Endothelial cell of umbilical vein (primary cell): ENCODE data around the gene RFNG. TPM values are rescaled to one million over a fixed set of nuclear protein-coding genes. Genes with fewer than 3 reads are reported as not detected.

Experiments
- BruUV-seq: library from RNA; stranded (reverse); fragments of 400-500 nt; replicated peaks from 2 replicates; lab custom pipeline; 2021; lab: Mats Ljungman, UMichigan
- CTCF ChIA-PET: fragments of 300-600, 350-600 bp; sonication (Branson Sonifier 250); formaldehyde crosslinking; loops from one replicate; lab custom pipeline; 2021; ENCODE audit warnings: antibody characterized with exemption, inconsistent platforms; lab: Charles Lee
- POLR2A ChIA-PET: fragments of 300-600, 350-600 bp; sonication (Branson Sonifier 250); formaldehyde crosslinking; loops from one replicate; lab custom pipeline; 2021; ENCODE audit warnings: antibody characterized with exemption, inconsistent platforms; lab: Charles Lee
- DNase-seq: peaks from one replicate; pipeline ENCODE4 v3.0.0-alpha.2; 2011; ENCODE audit warnings: low read depth, low spot score
- FAIRE-seq: peaks from 2 replicates; lab custom pipeline; 2011; peaks lifted over from hg19 to GRCh38; lab: Jason Lieb, UNC
- H2AFZ ChIP-seq: 2 replicates; pipeline ENCODE4 v1.6.0; 2012; ENCODE audit warnings: low read depth, low read length, control low read depth, inconsistent platforms
- H3K27ac ChIP-seq: 2 replicates; pipeline ENCODE4 v1.5.1; 2011; ENCODE audit warnings: low read depth, mild to moderate bottlenecking, control low read depth, low read length, moderate library complexity; ENCODE audit not compliant: insufficient read depth
- H3K27me3 ChIP-seq, 2 experiments: 2 replicates each; pipeline versions ENCODE4 v1.6.0 to v1.6.1; 2011; ENCODE audit warnings: low read length in 2 of 2, mixed read lengths in 1 of 2; ENCODE audit not compliant: control insufficient read depth in 2 of 2, insufficient read depth in 2 of 2
- H3K36me3 ChIP-seq, 2 experiments: 2 replicates in 1 of 2; 3 replicates in 1 of 2; pipeline ENCODE4 v1.5.1; 2011; ENCODE audit warnings: low read length in 2 of 2, mild to moderate bottlenecking in 1 of 2, moderate library complexity in 1 of 2; ENCODE audit not compliant: control insufficient read depth in 2 of 2, insufficient read depth in 2 of 2; ENCODE audit errors: extremely low read depth in 1 of 2
- H3K4me1 ChIP-seq: 3 replicates; pipeline ENCODE4 v1.5.1; 2011; ENCODE audit warnings: mild to moderate bottlenecking, low read length; ENCODE audit not compliant: control insufficient read depth, insufficient read depth; ENCODE audit errors: extremely low read depth
- H3K4me2 ChIP-seq: 2 replicates; pipeline ENCODE4 v1.6.1; 2011; ENCODE audit warnings: low read length, control low read depth, mixed read lengths; ENCODE audit not compliant: insufficient read depth
- H3K4me3 ChIP-seq, 3 experiments: fragments of 200-600 bp in 1 of 3; sonication (generic), shearing (Covaris generic) in 1 of 3; replicated peaks in 1 of 3; 2 replicates each; pipeline ENCODE4 v1.5.1; 2011 to 2016; ENCODE audit warnings: control low read depth in 3 of 3, low read length in 3 of 3, mild to moderate bottlenecking in 2 of 3, inconsistent platforms in 1 of 3, low read depth in 1 of 3, moderate library complexity in 1 of 3; ENCODE audit not compliant: insufficient read depth in 1 of 3
- H3K79me2 ChIP-seq: 2 replicates; pipeline ENCODE4 v1.6.0; 2012; ENCODE audit warnings: low read length, inconsistent platforms; ENCODE audit not compliant: control insufficient read depth, insufficient read depth
- H3K9ac ChIP-seq: replicated peaks from 2 replicates; pipeline ENCODE3; 2011; ENCODE audit warnings: low read length, control low read depth; ENCODE audit not compliant: insufficient read depth; ENCODE audit errors: extremely low read depth
- H3K9me1 ChIP-seq: replicated peaks from 3 replicates; pipeline ENCODE4 v1.6.0; 2011; ENCODE audit warnings: mild to moderate bottlenecking, low read length; ENCODE audit not compliant: control insufficient read depth, insufficient read depth; ENCODE audit errors: extremely low read depth
- H3K9me3 ChIP-seq: replicated peaks from 2 replicates; pipeline ENCODE4 v1.5.1; 2012; ENCODE audit warnings: low read length, inconsistent platforms; ENCODE audit not compliant: control insufficient read depth, insufficient read depth
- H4K20me1 ChIP-seq: replicated peaks from 2 replicates; pipeline ENCODE3; 2011; ENCODE audit warnings: mild to moderate bottlenecking, low read length; ENCODE audit not compliant: control insufficient read depth, insufficient read depth; ENCODE audit errors: extremely low read depth
- CTCF ChIP-seq, 2 donors: IDR thresholded peaks; 1 replicate in 1 of 2; 2 replicates in 1 of 2; pipeline ENCODE4 v1.5.1; 2011; ENCODE audit warnings: low read length in 2 of 2, mild to moderate bottlenecking in 2 of 2, moderate library complexity in 2 of 2, control low read depth in 1 of 2, inconsistent platforms in 1 of 2, low read depth in 1 of 2; ENCODE audit not compliant: insufficient read depth in 1 of 2; ENCODE audit errors: extremely low read depth in 1 of 2
- EZH2 ChIP-seq: IDR thresholded peaks from 2 replicates; pipeline ENCODE4 v1.6.1; 2012; ENCODE audit warnings: borderline replicate concordance, low read depth, mild to moderate bottlenecking, moderate library complexity, low read length, inconsistent platforms; ENCODE audit not compliant: severe bottlenecking
- FOS ChIP-seq: IDR thresholded peaks from 2 replicates; pipeline ENCODE4 v1.6.1; 2011; ENCODE audit warnings: mild to moderate bottlenecking, low read length, moderate library complexity, borderline replicate concordance; ENCODE audit not compliant: insufficient read depth
- GATA2 ChIP-seq: IDR thresholded peaks from 2 replicates; pipeline ENCODE4 v1.7.0; 2011; ENCODE audit warnings: low read depth, mild to moderate bottlenecking, moderate library complexity, mixed read lengths, low read length; ENCODE audit not compliant: insufficient read length, insufficient read depth
- JUN ChIP-seq: IDR thresholded peaks from 2 replicates; pipeline ENCODE4 v1.6.1; 2011; ENCODE audit warnings: borderline replicate concordance, low read depth; ENCODE audit not compliant: insufficient read length, insufficient read depth
- MAX ChIP-seq: IDR thresholded peaks from 2 replicates; pipeline ENCODE4 v1.6.1; 2011; ENCODE audit not compliant: insufficient read depth, insufficient read length
- MYC ChIP-seq: IDR thresholded peaks from one replicate; pipeline ENCODE4 v1.6.1; 2011; ENCODE audit warnings: mild to moderate bottlenecking, low read depth, low read length
- POLR2A ChIP-seq: IDR thresholded peaks from 2 replicates; pipeline ENCODE4 v1.6.1; 2012; ENCODE audit warnings: low read depth, mild to moderate bottlenecking, control low read depth, low read length
- POLR2AphosphoS5 ChIP-seq: IDR thresholded peaks from 2 replicates; pipeline ENCODE4 v1.6.1; 2012; ENCODE audit warnings: low read depth, mild to moderate bottlenecking, control low read depth, low read length, moderate library complexity; ENCODE audit not compliant: insufficient read depth
- dilution Hi-C: fragments of 300-500 bp; cut with MboI; formaldehyde crosslinking; loops from one replicate; pipeline ENCODE4 v1.15.0; 2019; ENCODE audit warnings: low sequenced_read_pairs; ENCODE audit not compliant: extremely low pct_ligation_motif_present
- intact Hi-C: fragments of 100-400 bp; cut with micrococcal nuclease; formaldehyde crosslinking; loops from one replicate; pipeline ENCODE4 v1.10.0; 2022
- polyA plus RNA-seq, 4 experiments: library from polyadenylated mRNA; depleted of rRNA in 3 of 4; stranded (reverse) in 3 of 4; unstranded in 1 of 4; fragments of >200 nt; gene quantifications; 2 replicates each; pipeline versions ENCODE4 v1.2.1 to v1.2.3, GENCODE V29; 2011 to 2012; ENCODE audit warnings: missing spikeins in 1 of 4
- total RNA-seq: library from RNA; stranded (reverse); gene quantifications from 2 replicates; pipeline ENCODE4 v1.2.3, GENCODE V29; 2021

RFNG gene
- total and polyA plus RNA-seq, 2 donors (not counting 3 experiments of a cell fraction or from before 2014, with no cell fraction given): 33.7 to 40.0 TPM

- H3K36me3 ChIP-seq: peaks cover 0 to 23% of the 10 kb centered on the region in 2 experiments
These were observed 12.1 kb upstream of the RFNG start for GRCh38 chr17:82063424-82064415.

More at GRCh38 chr17:82063424-82064415, 12.1 kb upstream of the RFNG start:
- intact Hi-C loops: no loop called here
- H4K20me1 ChIP-seq: no peaks in the 10 kb centered on the region
- FAIRE-seq: no peak
- no peak overlapping the region for H3K4me3 ChIP-seq
- ChIA-PET POLR2A (no interaction called here), CTCF (interaction anchor here (0.6 to 1.2 kb wide), 4 partner anchors 8 to 104 kb away, joined by 3 to 4 read pairs (median 4); no protein-coding TSS in a partner anchor)
- TF ChIP-seq EZH2: no peak
- TF ChIP-seq POLR2AphosphoS5: no peak
- TF ChIP-seq MAX: no peak
- TF ChIP-seq FOS: no peak
- TF ChIP-seq CTCF (IDR thresholded peaks at IDR 0.05; ENCODE audit: extremely low read depth in 1 of 2, insufficient read depth in 1 of 2, low read depth in 1 of 2, low read length in 2 of 2): no peak
- no peak for TF ChIP-seq GATA2
- no peak for TF ChIP-seq JUN
- no peak for TF ChIP-seq POLR2A
- no peak for TF ChIP-seq MYC
- H3K4me1 ChIP-seq: peaks cover 15% of the 10 kb centered on the region
- no peak for DNase-seq
- no TSS peak for BruUV-seq
- H3K27me3 ChIP-seq: no peaks in the 10 kb centered on the region
- no peak overlapping the region for H3K9ac ChIP-seq
- peak overlapping the region; percentile 78 for H3K4me2 ChIP-seq
- H2AFZ ChIP-seq: no peak overlapping the region
- no peaks in the 10 kb centered on the region for H3K9me1 ChIP-seq
- H3K79me2 ChIP-seq: peaks cover 14% of the 10 kb centered on the region
- no peak overlapping the region for H3K27ac ChIP-seq
- no peaks in the 10 kb centered on the region for H3K9me3 ChIP-seq
- dilution Hi-C loops: no loop called here
